HG02938 (cell line): ENCODE data around the gene GCDH.
"Not testable (repeated sequence)": the region's sequence is repeated elsewhere in the genome, so short reads cannot be mapped to it uniquely, and the experiment has no call there.

Source experiments
- ATAC-seq: cut with Tn5 transposase; IDR thresholded peaks from one replicate; pipeline ENCODE4 v1.9.1; 2021; ENCODE audit warnings: mild to moderate bottlenecking, moderate library complexity; ENCODE audit not compliant: unreplicated experiment

GCDH gene

GRCh38 chr19:12872255-12872654 lies 18.7 kb upstream of the GCDH start:
- ATAC-seq = no peak

- ATAC-seq = no peak
Observed at GRCh38 chr19:12872941-12873890, 17.7 kb upstream of the GCDH start.

- no peak for ATAC-seq
Observed at GRCh38 chr19:12873891-12874745, 16.8 kb upstream of the GCDH start.

GRCh38 chr19:12875086-12875485 lies 15.9 kb upstream of the GCDH start:
- ATAC-seq = no peak

- peak; percentile 17 for ATAC-seq
Observed at GRCh38 chr19:12880551-12881171, 10.3 kb upstream of the GCDH start.

GRCh38 chr19:12881172-12881808 lies 9.7 kb upstream of the GCDH start, which contains the start of gene DNASE2:
Gene DNASE2 (minus strand): TSS chr19:12881449. CDS start chr19:12881375, 74 bp downstream.
- ATAC-seq = peak; percentile 63

GRCh38 chr19:12882589-12882988 lies 8.4 kb upstream of the GCDH start:
- ATAC-seq = no peak

- ATAC-seq = no peak
Observed at GRCh38 chr19:12884202-12884601, 6.8 kb upstream of the GCDH start.

GRCh38 chr19:12884627-12884925 lies 6.4 kb upstream of the GCDH start:
- ATAC-seq = no peak

GRCh38 chr19:12884926-12885748 lies 5.8 kb upstream of the GCDH start:
- ATAC-seq = no peak

- no peak for ATAC-seq
Observed at GRCh38 chr19:12885749-12886650, 5.0 kb upstream of the GCDH start.

GRCh38 chr19:12886651-12886968 lies 4.3 kb upstream of the GCDH start:
- ATAC-seq = no peak

- no peak for ATAC-seq
Observed at GRCh38 chr19:12886969-12887747, 3.8 kb upstream of the GCDH start, which contains the start of gene KLF1. Gene KLF1 (minus strand): TSS chr19:12887201. CDS start chr19:12887140, 61 bp downstream.

- ATAC-seq = no peak
Observed at GRCh38 chr19:12888006-12888603, 2.9 kb upstream of the GCDH start.

- ATAC-seq = not testable (repeated sequence)
Observed at GRCh38 chr19:12890299-12890786, 617 bp upstream of the GCDH start.

GRCh38 chr19:12891553-12892021 lies 627 bp downstream of the GCDH start:
- ATAC-seq = no peak

- ATAC-seq = no peak
Observed at GRCh38 chr19:12893582-12893981, 2.6 kb downstream of the GCDH start.

GRCh38 chr19:12896460-12896859 lies 5.5 kb downstream of the GCDH start:
- no peak for ATAC-seq
